Fibroblast of gingiva (primary cell): ENCODE data around the gene CYREN.

ENCODE experiments used
- DNase-seq: peaks from one replicate; pipeline ENCODE4 v3.0.0-alpha.2; 2011; ENCODE audit warnings: low read depth

CYREN gene

GRCh38 chr7:135170274-135170997 is at the start of gene CYREN:
TSS of gene CYREN (minus strand) at chr7:135170707. CDS start at chr7:135168922, 1,785 bp downstream.
- DNase-seq, result peak; percentile 96

GRCh38 chr7:135217645-135218509 is 47.4 kb upstream of the CYREN start:
- DNase-seq, result no peak

- no peak for DNase-seq
These were observed 45.2 kb upstream of the CYREN start for GRCh38 chr7:135215698-135216097.

DNA sequence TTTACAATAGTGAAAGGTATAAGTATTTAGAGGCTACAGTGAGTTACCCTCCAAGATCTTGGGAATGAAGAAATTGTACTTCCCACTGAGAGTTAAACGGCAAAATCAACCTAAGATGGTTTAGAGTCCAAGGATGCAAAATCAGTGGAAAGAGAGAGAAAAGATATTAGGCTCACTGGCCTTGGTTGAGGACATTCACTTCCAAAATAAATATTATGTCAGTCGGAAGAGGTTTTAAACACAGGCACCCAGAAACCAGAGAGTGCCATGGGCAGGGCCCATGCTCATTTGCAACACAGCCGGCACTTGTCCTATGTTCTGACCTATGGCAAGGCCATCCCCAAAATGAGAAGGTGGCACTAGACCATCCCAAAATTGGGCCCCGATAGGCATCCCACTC is 44.7 kb upstream of the CYREN start:
- no peak for DNase-seq

GRCh38 chr7:135213831-135214230 is 43.3 kb upstream of the CYREN start:
- no peak for DNase-seq

DNA sequence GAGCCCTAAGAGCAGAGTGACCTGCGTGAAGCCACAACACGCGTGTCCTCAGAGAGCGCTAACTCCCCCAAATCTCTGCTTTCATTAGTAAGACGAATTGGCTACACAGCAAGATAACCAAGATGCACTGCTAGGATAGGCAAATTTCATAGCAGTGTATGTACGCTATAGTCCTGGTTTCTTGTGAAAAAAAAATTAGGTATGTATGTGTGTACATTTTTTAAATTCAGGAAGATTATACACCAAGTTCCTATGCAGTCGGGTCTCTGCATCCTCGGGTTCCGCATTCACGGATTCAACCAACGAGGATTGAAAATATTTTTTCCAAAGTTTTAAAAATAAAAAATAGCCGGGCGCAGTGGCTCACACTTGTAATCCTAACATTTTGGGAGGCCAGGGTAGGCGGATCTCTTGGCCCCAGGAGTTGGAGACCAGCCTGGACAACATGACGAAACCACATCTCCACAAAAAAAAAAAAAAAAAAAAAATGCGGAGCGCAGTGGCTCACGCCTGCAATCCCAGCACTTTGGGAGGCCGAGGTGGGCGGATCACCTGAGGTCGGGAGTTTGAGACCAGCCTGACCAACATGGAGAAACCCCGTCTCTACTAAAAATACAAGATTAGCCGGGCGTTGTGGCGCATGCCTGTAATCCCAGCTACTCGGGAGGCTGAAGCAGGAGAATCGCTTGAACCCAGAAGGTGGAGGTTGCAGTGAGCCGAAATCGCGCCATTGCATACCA is 41.6 kb upstream of the CYREN start:
- DNase-seq, result peak; percentile 69

GRCh38 chr7:135211179-135211945 is 40.9 kb upstream of the CYREN start, which contains the start of gene WDR91:
TSS of gene WDR91 (minus strand) at chr7:135211526. CDS start at chr7:135211502, 24 bp downstream.
- peak; percentile 89 for DNase-seq

DNA sequence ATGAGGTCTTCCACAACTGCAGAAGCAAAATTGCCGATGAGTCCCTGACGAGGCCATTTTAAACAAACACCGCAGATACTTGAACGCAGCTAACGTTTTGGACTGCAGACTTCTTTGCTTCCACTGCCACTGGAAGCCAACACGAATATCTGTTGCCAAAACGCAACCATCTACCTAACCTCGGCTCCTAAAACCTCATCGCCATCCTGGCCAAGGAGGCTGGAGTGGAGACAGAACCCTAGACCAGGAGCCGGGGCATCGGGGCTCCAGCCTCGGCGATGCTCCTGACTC is 40.3 kb upstream of the CYREN start:
- DNase-seq, result peak; percentile 14

GRCh38 chr7:135209225-135209834 is 38.8 kb upstream of the CYREN start:
- no peak for DNase-seq

DNA sequence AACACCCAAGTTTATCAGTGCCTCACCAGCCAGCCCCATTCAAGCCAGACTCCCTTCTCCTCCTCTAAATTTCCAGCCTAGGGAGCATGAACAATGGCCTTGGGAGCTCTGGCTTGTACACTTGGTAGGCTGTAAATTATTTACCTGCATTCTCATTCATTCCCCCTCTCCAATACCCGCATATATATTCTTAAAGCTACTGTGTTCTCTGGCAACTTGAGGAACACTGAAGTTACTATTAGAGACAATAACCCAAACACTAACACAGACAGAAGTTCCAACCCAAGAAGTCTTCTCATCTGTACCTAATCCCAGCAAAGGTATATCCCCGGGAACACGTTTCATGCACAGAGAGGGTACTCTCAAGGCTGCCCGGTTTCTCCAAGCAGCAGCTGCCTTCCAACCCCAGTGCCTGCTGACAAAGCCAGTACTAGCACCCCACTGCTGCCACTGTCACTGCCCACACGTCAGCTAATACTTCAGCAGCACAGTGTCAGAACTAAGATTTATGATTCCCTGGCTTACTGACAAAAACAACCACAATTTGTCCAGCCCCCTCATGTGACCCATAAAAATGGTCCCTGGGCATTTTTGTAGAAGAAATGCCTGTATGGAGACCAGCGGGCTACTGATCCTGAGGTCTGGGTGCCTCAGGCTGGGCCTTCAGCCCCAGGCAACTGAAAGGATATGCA is 37.7 kb upstream of the CYREN start:
- no peak for DNase-seq

GRCh38 chr7:135207406-135208101 is 37.0 kb upstream of the CYREN start:
- no peak for DNase-seq

- no peak for DNase-seq
These were observed 36.5 kb upstream of the CYREN start for GRCh38 chr7:135206941-135207391.

- no peak for DNase-seq
These were observed 35.3 kb upstream of the CYREN start for GRCh38 chr7:135205850-135206249.

DNA sequence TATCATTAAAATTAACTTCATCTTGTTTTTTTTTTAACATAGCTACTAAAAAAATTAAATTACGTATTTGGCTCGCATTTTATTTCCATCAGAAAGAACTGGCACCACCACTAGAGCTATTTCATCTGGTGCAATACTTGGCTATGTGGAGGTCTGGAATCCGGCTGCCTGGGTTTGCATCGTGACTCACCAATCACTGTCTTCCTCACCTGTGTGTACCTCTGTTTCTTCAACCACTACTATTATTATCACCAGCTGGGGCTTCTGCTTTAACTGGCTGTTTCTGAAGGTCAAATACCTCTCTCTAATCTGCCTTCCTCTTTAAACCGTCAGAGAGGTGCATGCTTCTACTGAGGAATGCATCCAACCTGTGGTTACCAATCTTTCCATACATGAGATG is 34.4 kb upstream of the CYREN start:
- no peak for DNase-seq

DNA sequence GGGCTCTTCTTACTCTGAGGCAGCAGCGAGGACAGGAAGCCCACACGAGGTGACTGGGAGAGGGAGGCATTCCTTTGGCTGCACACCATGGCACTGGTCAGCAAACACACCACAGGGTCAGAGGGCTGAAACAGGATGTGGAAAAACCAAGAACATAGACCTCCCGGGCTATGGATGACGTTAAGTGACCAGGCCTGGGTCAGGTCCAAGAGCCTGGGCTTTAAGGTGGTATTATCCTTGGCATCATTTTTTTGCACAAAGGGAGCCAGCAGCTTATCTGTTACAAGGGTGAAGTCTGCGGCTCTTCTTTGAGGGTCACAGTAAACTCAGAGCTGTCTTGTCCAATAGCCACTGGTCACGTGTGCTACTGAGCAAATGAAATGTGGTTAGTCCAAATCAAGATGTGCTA is 33.8 kb upstream of the CYREN start:
- peak; percentile 59 for DNase-seq

DNA sequence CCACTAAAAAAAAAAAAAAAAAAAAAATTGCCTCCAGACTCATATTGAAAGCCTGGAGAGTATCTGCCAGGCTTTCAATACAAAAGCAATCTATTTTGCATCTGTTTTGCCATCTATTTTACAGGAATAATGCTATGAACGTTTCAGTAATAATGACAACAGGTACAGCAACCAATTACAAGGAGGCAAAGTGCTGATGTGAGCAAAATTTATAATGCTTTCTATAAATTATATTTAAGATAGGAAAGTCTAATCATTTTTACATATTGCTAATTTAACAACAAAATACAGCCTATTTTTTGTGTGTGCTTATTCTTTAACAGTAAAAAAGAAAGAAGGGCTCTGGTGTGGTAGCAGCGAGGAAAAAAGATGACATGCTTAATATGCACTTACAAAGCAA is 30.8 kb upstream of the CYREN start:
- no peak for DNase-seq

- no peak for DNase-seq
These were observed 30.4 kb upstream of the CYREN start for GRCh38 chr7:135200821-135201331.

DNA sequence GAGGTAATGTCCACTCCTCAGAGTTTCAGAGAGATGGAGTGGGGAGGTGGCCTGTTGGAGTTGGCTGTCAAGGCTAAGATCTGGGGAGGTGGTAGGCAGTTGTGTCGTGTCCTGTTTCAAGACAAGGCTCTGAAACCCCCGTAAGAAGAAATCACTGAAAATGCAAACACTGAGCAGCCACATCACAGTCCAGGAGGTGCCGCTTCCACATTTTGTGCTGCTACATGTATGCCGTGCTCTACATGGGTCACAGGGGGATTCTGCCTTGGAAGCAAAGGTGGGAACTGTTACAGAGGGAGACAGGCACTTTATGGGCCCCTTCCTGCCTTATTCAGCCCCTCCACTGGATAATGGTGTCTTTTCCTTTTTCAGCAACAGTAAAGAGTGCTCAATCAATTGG is 28.9 kb upstream of the CYREN start:
- DNase-seq, result no peak

- no peak for DNase-seq
These were observed 27.6 kb upstream of the CYREN start for GRCh38 chr7:135197906-135198655.
